ENCODE data around the gene BPIFB4.
"Not testable (repeated sequence)": the region's sequence is repeated elsewhere in the genome, so short reads cannot be mapped to it uniquely, and the experiment has no call there.

BPIFB4 gene

DNA sequence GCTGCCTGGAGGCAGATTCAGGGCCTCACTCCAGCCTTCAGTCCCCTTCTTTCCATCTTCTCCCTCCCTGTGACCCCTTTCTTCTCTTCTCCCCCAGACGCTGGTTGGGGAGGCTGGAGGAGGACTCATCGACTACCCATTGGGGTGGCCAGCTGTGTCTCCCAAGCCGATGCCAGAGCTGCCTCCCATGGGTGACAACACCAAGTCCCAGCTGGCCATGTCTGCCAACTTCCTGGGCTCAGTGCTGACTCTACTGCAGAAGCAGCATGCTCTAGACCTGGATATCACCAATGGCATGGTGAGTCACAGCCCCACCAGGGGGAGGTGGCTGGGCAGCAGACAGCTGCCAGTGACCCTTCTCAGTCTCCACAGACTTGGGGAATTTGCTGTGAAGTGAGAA lies 12.9 kb downstream of the BPIFB4 start:
- H3K4me3 ChIP-seq (replicated peaks; ENCODE audit: low read depth, low read length): no peak overlapping the region
- DNase-seq (ENCODE audit: low read depth): no peak
- TF ChIP-seq CTCF (IDR thresholded peaks at IDR 0.05; ENCODE audit: low read length, missing control alignments): no peak

- no peak for DNase-seq (ENCODE audit: low read depth)
- no peak for TF ChIP-seq CTCF (IDR thresholded peaks at IDR 0.05; ENCODE audit: low read length, missing control alignments)
- no peak overlapping the region for H3K4me3 ChIP-seq (replicated peaks; ENCODE audit: low read depth, low read length)
Observed at GRCh38 chr20:33093074-33093473, 13.6 kb downstream of the BPIFB4 start.

- TF ChIP-seq CTCF (IDR thresholded peaks at IDR 0.05; ENCODE audit: low read length, missing control alignments): no peak
- DNase-seq (ENCODE audit: low read depth): no peak
- H3K4me3 ChIP-seq (replicated peaks; ENCODE audit: low read depth, low read length): no peak overlapping the region
Observed at GRCh38 chr20:33093582-33093981, 14.1 kb downstream of the BPIFB4 start.

DNA sequence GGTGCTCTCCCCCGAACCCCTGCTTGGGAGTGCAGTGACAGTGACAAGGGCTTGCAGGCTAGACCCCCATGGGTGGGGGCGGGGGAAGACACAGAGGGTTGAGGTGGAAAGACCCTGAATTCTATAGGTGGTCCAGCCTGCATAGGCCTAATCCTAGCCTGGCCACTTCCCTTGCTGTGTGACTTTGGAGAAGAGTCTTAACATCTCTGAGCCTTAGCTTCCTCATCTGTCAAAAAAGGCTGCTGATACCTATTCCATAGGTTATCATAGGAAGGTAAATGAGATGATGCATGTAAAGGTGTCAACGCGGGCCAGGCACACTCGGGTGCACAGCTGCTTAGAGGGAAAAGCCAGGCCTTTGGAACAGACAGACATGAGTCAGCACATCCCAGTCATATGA lies 15.8 kb downstream of the BPIFB4 start:
- DNase-seq (ENCODE audit: low read depth): no peak
- TF ChIP-seq CTCF (IDR thresholded peaks at IDR 0.05; ENCODE audit: low read length, missing control alignments): no peak
- H3K4me3 ChIP-seq (replicated peaks; ENCODE audit: low read depth, low read length): no peak overlapping the region

DNA sequence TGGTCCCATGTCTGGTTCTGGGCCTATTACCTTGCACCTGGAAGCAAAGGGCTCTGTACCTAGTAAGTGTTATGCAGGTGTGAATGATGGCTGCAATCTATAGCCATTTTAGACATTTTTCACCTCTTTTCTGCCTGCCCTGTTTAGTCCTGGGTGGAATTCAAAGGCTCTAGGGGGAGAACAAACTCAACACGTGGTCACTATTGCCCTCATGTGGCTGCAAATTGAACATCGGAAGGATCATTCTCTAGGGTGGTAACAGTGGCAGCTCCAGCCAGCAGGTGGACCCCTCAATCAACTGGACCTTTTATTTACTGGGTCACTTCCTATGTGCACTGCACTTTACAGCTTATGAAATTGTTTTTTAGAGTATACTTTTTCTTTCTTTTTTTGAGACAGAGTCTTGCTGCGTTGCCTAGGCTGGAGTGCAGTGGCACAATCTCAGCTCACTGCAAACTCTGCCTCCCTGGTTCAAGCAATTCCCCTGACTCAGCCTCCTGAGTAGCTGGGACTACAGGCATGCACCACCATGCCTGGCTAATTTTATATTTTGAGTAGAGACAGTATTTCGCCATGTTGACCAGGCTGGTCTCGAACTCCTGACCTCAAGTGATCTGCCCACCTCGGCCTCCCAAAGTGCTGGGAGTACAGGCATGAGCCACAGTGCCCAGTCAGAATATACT lies 16.6 kb downstream of the BPIFB4 start:
- H3K4me3 ChIP-seq (replicated peaks; ENCODE audit: low read depth, low read length): not testable (repeated sequence)
- TF ChIP-seq CTCF (IDR thresholded peaks at IDR 0.05; ENCODE audit: low read length, missing control alignments): peak; percentile 60
- peak; percentile 61 for DNase-seq (ENCODE audit: low read depth)

DNA sequence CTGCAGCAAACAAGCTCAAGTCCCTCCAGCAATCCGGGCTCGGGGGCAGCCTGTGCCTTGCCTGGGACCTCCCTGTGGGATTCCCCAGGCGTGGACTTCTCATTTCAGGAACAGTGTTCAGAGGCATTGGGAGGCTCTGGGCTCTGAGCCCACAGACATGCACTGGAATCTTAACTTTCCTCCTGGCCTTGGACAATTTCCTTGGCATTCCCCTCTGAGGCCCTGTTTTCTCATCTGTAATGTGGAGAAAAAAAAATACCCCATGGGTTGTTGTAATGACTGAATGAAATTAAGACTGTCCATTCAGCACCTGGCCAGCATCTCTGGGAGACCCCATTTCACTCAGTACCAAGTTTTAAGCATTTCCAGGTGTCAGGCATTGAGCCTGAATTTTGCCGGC lies 17.6 kb downstream of the BPIFB4 start:
- DNase-seq (ENCODE audit: low read depth): no peak
- H3K4me3 ChIP-seq (replicated peaks; ENCODE audit: low read depth, low read length): no peak overlapping the region
- TF ChIP-seq CTCF (IDR thresholded peaks at IDR 0.05; ENCODE audit: low read length, missing control alignments): no peak

- DNase-seq (ENCODE audit: low read depth): no peak
- H3K4me3 ChIP-seq (replicated peaks; ENCODE audit: low read depth, low read length): no peak overlapping the region
- no peak for TF ChIP-seq CTCF (IDR thresholded peaks at IDR 0.05; ENCODE audit: low read length, missing control alignments)
Observed at GRCh38 chr20:33099843-33100538, 20.5 kb downstream of the BPIFB4 start.

Data from fibroblast of pulmonary artery (primary cell).